Body of pancreas (tissue), 4 donors: Measurements from ENCODE around the gene RBBP7. TPM values are rescaled to one million over a fixed set of nuclear protein-coding genes. Genes with fewer than 3 reads are reported as not detected.

Experiments used
- ATAC-seq: fragments of 150-250 bp; one replicate; pipeline ENCODE4 v1.9.1; 2016
- DNase-seq, 4 donors: peaks; one replicate each; pipeline ENCODE4 v3.0.0-alpha.2; 2019
- H3K27ac ChIP-seq, 4 donors: fragments of 200-600 bp; sonication (generic); 1 replicate in 3 of 4; 2 replicates in 1 of 4; pipeline versions ENCODE4 v1.5.1 to v1.6.1; 2016 to 2019; ENCODE audit warnings: mild to moderate bottlenecking in 1 of 4, mixed read lengths in 1 of 4, moderate library complexity in 1 of 4
- H3K27me3 ChIP-seq, 2 donors: fragments of 200-600 bp; sonication (generic); one replicate each; pipeline ENCODE4 v1.6.0; 2016; ENCODE audit warnings: mild to moderate bottlenecking in 1 of 2
- H3K36me3 ChIP-seq, 2 donors: fragments of 200-600 bp; sonication (generic); replicated peaks in 1 of 2; 2 replicates each; pipeline ENCODE4 v1.5.1; 2016; ENCODE audit warnings: low read depth in 2 of 2; ENCODE audit not compliant: insufficient read depth in 1 of 2
- H3K4me1 ChIP-seq: fragments of 200-600 bp; sonication (generic); one replicate; pipeline ENCODE4 v1.6.0; 2016
- H3K4me3 ChIP-seq, 2 donors: fragments of 200-600 bp; sonication (generic); 1 replicate in 1 of 2; 2 replicates in 1 of 2; pipeline ENCODE4 v1.5.1; 2016 to 2019
- H3K9me3 ChIP-seq, 3 donors: fragments of 200-600 bp; sonication (generic); 1 replicate in 2 of 3; 2 replicates in 1 of 3; pipeline ENCODE4 v1.5.1; 2016
- POLR2A ChIP-seq, 3 donors: fragments of 450-650 bp; IDR thresholded peaks; one replicate each; pipeline ENCODE4 v1.6.1; 2016; ENCODE audit warnings: antibody characterized with exemption in 3 of 3, mild to moderate bottlenecking in 2 of 3
- WGBS, 2 donors: methylation state at CpG; one replicate each; pipeline ENCODE4 v1.1.5; 2017; 5-methylcytosine and 5-hydroxymethylcytosine counted together
- intact Hi-C: fragments of 100-400 bp; cut with DNase I; formaldehyde crosslinking; loops from one replicate; pipeline ENCODE4 v1.15.1; 2023
- total RNA-seq, 2 donors: library from RNA; depleted of rRNA; stranded (reverse); fragments of >200 nt; gene quantifications; one replicate each; pipeline ENCODE4 v1.1.0, GENCODE V29; 2016
- TF ChIP-seq, protein P1 (sequence below), 7 experiments: fragments of 450-650 bp in 4 of 7; fragments of 200-600 bp in 3 of 7; sonication (generic) in 3 of 7; IDR thresholded peaks; one replicate each; pipeline ENCODE4 v1.5.1; 2016 to 2019; ENCODE audit warnings: antibody characterized with exemption in 7 of 7

RBBP7 gene
- total RNA-seq, 2 donors from 2014 or later: 39.4 to 53.7 TPM

DNA sequence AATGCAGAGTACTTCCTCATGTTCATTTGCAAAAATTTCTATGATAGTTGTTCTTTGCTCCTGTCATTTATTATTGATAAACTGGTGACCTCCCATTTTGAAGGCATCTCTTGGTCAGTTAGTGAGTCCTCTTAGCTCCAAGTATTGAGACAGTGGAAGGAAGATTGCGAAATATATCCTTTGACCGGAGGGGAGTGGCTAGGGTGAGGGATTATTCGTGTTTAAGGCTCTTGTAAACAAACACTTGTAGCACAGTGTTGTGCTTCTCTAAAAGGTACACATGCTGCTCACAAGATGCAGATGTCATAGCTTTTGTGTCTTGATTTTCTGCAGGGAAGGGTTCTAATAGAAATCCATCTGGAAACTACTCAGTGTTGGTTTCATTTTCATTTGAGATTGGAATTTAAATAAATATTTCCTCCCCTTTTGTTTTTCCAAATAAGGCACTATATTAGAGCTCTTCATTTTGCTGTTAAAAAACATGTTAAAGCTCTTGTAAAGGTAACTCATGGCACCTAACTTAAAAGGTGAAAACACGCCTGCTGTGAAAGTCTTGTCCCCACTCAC lies 62.1 kb downstream of the RBBP7 start:
- H3K9me3 ChIP-seq: no peaks in the 10 kb centered on the region
- DNase-seq: peak in 1 of 4 donors; percentile 14
- H3K4me3 ChIP-seq: no peak overlapping the region
- TF ChIP-seq, protein P1, sequence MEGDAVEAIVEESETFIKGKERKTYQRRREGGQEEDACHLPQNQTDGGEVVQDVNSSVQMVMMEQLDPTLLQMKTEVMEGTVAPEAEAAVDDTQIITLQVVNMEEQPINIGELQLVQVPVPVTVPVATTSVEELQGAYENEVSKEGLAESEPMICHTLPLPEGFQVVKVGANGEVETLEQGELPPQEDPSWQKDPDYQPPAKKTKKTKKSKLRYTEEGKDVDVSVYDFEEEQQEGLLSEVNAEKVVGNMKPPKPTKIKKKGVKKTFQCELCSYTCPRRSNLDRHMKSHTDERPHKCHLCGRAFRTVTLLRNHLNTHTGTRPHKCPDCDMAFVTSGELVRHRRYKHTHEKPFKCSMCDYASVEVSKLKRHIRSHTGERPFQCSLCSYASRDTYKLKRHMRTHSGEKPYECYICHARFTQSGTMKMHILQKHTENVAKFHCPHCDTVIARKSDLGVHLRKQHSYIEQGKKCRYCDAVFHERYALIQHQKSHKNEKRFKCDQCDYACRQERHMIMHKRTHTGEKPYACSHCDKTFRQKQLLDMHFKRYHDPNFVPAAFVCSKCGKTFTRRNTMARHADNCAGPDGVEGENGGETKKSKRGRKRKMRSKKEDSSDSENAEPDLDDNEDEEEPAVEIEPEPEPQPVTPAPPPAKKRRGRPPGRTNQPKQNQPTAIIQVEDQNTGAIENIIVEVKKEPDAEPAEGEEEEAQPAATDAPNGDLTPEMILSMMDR (IDR thresholded peaks at IDR 0.05): no peak
- TF ChIP-seq POLR2A (IDR thresholded peaks at IDR 0.05): no peak
- WGBS, 2 donors: 17 to 20% methylated on average over 4 of the region's 4 CpGs
- intact Hi-C loops: no loop called here
- peaks cover 10% of the 10 kb centered on the region for H3K4me1 ChIP-seq
- H3K27me3 ChIP-seq: no peaks in the 10 kb centered on the region
- ATAC-seq: peak; percentile 62
- H3K27ac ChIP-seq: peak overlapping the region in 3 of 4 donors; percentile 38 to 51 (median 40)
- H3K36me3 ChIP-seq: no peaks in the 10 kb centered on the region

DNA sequence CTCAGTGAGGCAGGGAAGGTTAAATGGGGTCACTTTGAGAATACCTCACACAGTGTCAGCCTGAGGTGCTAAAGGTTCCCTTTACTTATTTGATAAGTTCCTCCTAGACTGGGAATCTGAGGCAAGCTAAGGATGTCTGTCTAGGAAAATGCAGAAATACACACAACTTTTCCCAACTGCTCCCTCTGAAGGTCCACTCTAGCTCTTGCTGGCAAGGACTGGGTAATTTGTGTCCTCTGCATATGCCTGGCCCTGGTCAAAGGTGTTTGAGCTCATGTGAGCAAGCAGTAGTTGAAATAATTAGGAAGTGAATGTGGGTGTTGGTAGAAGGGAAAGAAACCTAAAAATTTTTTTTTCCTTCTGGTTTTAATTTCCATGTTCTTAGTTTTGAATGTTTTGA lies 62.6 kb downstream of the RBBP7 start:
- H3K27me3 ChIP-seq: no peaks in the 10 kb centered on the region
- DNase-seq (peak in 1 of 4 donors; percentile 7), ATAC-seq (peak; percentile 27)
- no peak overlapping the region for H3K4me3 ChIP-seq
- peak overlapping the region in 3 of 4 donors; percentile 38 to 51 (median 44) for H3K27ac ChIP-seq
- H3K36me3 ChIP-seq: no peaks in the 10 kb centered on the region
- peaks cover 10% of the 10 kb centered on the region for H3K4me1 ChIP-seq
- intact Hi-C loops: no loop called here
- H3K9me3 ChIP-seq: no peaks in the 10 kb centered on the region
- TF ChIP-seq, protein P1 (IDR thresholded peaks at IDR 0.05): peak in 1 of 7 experiments; percentile 34
- TF ChIP-seq POLR2A (IDR thresholded peaks at IDR 0.05): no peak

DNA sequence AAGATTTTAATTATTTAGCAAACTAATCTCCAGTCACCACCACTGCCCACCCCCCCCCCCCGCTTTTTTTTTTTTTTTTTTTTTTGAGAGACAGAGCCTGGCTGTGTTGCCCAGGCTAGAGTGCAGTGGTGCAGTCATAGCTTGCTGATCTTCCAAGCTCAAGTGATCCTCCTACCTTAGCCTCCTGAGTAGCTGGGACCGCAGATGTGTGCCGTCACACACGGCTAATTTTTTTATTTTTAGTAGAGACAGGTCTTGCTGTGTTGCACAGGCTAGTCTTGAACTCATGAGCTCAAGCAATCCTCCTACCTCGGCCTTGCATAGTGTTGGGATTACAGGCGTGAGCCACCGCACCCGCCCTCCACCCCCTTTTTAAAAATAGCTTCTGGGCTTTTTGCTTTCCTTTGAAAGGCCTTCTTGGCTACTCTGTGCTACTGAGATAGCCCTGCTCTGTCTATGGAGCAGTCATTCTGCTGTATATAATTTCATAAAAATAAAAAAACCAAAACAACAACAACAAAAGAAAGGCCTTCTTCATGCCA lies 65.2 kb downstream of the RBBP7 start:
- no peaks in the 10 kb centered on the region for H3K36me3 ChIP-seq
- H3K4me3 ChIP-seq: no peak overlapping the region
- H3K27me3 ChIP-seq: no peaks in the 10 kb centered on the region
- intact Hi-C loops: no loop called here
- no peaks in the 10 kb centered on the region for H3K9me3 ChIP-seq
- H3K4me1 ChIP-seq: peaks cover 10% of the 10 kb centered on the region
- ATAC-seq (no peak), DNase-seq (no peak)
- WGBS, 2 donors: 93 to 98% methylated on average over 3 to 5 of the region's 8 CpGs
- H3K27ac ChIP-seq: no peak overlapping the region
- TF ChIP-seq, protein P1 (IDR thresholded peaks at IDR 0.05): no peak
- no peak for TF ChIP-seq POLR2A (IDR thresholded peaks at IDR 0.05)

DNA sequence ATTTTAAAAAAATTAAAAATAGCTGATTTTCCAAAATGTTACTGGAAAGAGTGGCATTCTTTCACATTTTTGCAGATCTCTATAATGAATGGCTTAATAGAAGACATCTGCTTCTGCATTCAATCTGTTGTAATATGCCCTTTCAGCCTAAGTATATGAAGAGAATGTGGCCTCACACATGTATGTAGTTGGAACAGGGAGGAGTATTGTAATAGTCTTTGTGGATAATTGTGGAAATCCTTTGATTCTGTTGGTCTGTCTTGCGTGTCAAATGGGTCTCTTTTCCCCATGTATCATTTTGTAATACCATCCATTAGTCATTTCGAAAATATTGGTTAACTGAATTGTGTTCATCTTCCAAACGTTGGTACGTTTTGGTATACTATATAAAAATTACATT lies 72.3 kb downstream of the RBBP7 start:
- no peak for ATAC-seq
- Histone ChIP-seq H3K27ac (no peak overlapping the region), H3K27me3 (no peaks in the 10 kb centered on the region), H3K9me3 (no peaks in the 10 kb centered on the region), H3K4me1 (no peaks in the 10 kb centered on the region), H3K4me3 (no peak overlapping the region), H3K36me3 (no peaks in the 10 kb centered on the region)
- intact Hi-C loops: no loop called here
- 65 to 67% methylated on average over 4 of the region's 4 CpGs for WGBS, 2 donors
- no peak for DNase-seq
- TF ChIP-seq, protein P1 (IDR thresholded peaks at IDR 0.05): no peak
- no peak for TF ChIP-seq POLR2A (IDR thresholded peaks at IDR 0.05)

DNA sequence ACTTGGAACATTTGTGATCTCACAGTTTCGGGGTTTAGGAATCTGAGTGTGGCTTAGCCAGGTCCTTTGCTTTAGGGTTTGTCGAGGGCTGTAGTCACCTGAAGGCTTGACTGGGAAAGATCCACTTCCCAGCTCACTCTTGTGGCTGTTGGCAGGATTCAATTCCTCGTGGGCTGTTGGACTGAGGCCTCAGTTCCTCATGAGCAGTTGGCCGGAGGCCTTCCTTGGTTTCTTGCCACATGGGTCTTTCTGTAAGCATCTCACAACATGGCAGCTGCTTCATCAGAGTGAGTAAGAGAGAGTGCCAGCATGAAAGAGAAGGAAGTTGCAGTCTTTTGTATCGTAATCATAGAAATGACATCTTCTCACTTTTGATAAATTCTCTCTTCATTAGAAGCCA lies 72.8 kb downstream of the RBBP7 start:
- Histone ChIP-seq H3K4me1 (no peaks in the 10 kb centered on the region), H3K27me3 (no peaks in the 10 kb centered on the region), H3K4me3 (no peak overlapping the region), H3K36me3 (no peaks in the 10 kb centered on the region), H3K27ac (no peak overlapping the region), H3K9me3 (no peaks in the 10 kb centered on the region)
- no peak for TF ChIP-seq POLR2A (IDR thresholded peaks at IDR 0.05)
- ATAC-seq: no peak
- intact Hi-C loops: no loop called here
- DNase-seq: no peak
- WGBS, 2 donors: 77 to 94% methylated on average over 4 to 5 of the region's 5 CpGs
